ENCODE results near the gene IFNE. TPM values are rescaled to one million over a fixed set of nuclear protein-coding genes. Genes with fewer than 3 reads are reported as not detected.

The IFNE gene
- polyA plus RNA-seq, 1 experiment = 0.67 TPM

- ChIA-PET POLR2A (interaction anchor here (0.6 kb wide), 1 partner anchor 168 kb away, joined by 3 read pairs; no protein-coding TSS in a partner anchor), CTCF (interaction anchor here (0.6 kb wide), 1 partner anchor 719 kb away, joined by 3 read pairs; no protein-coding TSS in a partner anchor)
- H3K4me3 ChIP-seq (ENCODE audit: low read depth, low read length) = no peak overlapping the region
- H3K27me3 ChIP-seq (ENCODE audit: control insufficient read depth, insufficient read depth, low read length) = no peaks in the 10 kb centered on the region
- no peak for DNase-seq (ENCODE audit: low read depth, low spot score)
- H3K27ac ChIP-seq (ENCODE audit: low read depth, low read length) = no peak overlapping the region
- no peaks in the 10 kb centered on the region for H3K9me3 ChIP-seq (ENCODE audit: control insufficient read depth, insufficient read depth, low read length)
- TF ChIP-seq, protein P1, sequence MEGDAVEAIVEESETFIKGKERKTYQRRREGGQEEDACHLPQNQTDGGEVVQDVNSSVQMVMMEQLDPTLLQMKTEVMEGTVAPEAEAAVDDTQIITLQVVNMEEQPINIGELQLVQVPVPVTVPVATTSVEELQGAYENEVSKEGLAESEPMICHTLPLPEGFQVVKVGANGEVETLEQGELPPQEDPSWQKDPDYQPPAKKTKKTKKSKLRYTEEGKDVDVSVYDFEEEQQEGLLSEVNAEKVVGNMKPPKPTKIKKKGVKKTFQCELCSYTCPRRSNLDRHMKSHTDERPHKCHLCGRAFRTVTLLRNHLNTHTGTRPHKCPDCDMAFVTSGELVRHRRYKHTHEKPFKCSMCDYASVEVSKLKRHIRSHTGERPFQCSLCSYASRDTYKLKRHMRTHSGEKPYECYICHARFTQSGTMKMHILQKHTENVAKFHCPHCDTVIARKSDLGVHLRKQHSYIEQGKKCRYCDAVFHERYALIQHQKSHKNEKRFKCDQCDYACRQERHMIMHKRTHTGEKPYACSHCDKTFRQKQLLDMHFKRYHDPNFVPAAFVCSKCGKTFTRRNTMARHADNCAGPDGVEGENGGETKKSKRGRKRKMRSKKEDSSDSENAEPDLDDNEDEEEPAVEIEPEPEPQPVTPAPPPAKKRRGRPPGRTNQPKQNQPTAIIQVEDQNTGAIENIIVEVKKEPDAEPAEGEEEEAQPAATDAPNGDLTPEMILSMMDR (IDR thresholded peaks at IDR 0.05; ENCODE audit: low read depth, low read length) = no peak
These were observed 37.8 kb upstream of the IFNE start for GRCh38 chr9:21519855-21520434.

- H3K27ac ChIP-seq (ENCODE audit: low read depth, low read length) = no peak overlapping the region
- no peak for DNase-seq (ENCODE audit: low read depth, low spot score)
- H3K27me3 ChIP-seq (ENCODE audit: control insufficient read depth, insufficient read depth, low read length) = no peaks in the 10 kb centered on the region
- H3K4me3 ChIP-seq (ENCODE audit: low read depth, low read length) = no peak overlapping the region
- ChIA-PET POLR2A (no interaction called here), CTCF (interaction anchor here (1.1 kb wide), 1 partner anchor 192 kb away, joined by 4 read pairs; no protein-coding TSS in a partner anchor)
- TF ChIP-seq, protein P1 (IDR thresholded peaks at IDR 0.05; ENCODE audit: low read depth, low read length) = no peak
- H3K9me3 ChIP-seq (ENCODE audit: control insufficient read depth, insufficient read depth, low read length) = no peaks in the 10 kb centered on the region
These were observed 34.7 kb upstream of the IFNE start for GRCh38 chr9:21516796-21517195.

- ChIA-PET CTCF (no interaction called here), POLR2A (no interaction called here)
- no peak for DNase-seq (ENCODE audit: low read depth, low spot score)
- Histone ChIP-seq H3K9me3 (ENCODE audit: control insufficient read depth, insufficient read depth, low read length) (no peaks in the 10 kb centered on the region), H3K4me3 (ENCODE audit: low read depth, low read length) (no peak overlapping the region), H3K27ac (ENCODE audit: low read depth, low read length) (no peak overlapping the region), H3K27me3 (ENCODE audit: control insufficient read depth, insufficient read depth, low read length) (no peaks in the 10 kb centered on the region)
- TF ChIP-seq, protein P1 (IDR thresholded peaks at IDR 0.05; ENCODE audit: low read depth, low read length) = no peak
These were observed 31.3 kb upstream of the IFNE start for GRCh38 chr9:21513431-21513830.

DNA sequence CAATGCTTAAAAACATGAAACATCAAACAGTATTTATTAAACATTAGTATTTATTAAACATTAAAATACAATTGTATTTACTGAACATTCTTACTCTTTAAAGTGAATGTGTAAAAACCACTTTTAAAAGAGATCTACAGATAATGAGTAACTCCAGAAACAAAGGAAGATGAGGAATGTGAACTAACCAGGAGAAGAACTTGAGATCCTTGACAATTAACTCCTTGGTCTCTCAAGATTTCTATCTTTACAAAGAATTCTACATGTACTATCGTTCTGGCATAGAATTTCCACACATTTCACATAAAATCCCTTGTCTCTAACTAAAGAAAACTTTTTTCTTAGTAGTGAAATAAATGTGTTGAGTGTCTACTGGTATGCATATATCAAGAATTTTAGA lies 28.7 kb upstream of the IFNE start:
- no peaks in the 10 kb centered on the region for H3K9me3 ChIP-seq (ENCODE audit: control insufficient read depth, insufficient read depth, low read length)
- no peak overlapping the region for H3K4me3 ChIP-seq (ENCODE audit: low read depth, low read length)
- H3K27ac ChIP-seq (ENCODE audit: low read depth, low read length) = no peak overlapping the region
- ChIA-PET POLR2A (no interaction called here), CTCF (interaction anchor here (0.8 to 3.7 kb wide), 3 partner anchors 10 to 278 kb away, joined by 3 to 13 read pairs (median 4); no protein-coding TSS in a partner anchor)
- no peak for DNase-seq (ENCODE audit: low read depth, low spot score)
- H3K27me3 ChIP-seq (ENCODE audit: control insufficient read depth, insufficient read depth, low read length) = no peaks in the 10 kb centered on the region
- TF ChIP-seq, protein P1 (IDR thresholded peaks at IDR 0.05; ENCODE audit: low read depth, low read length) = no peak

DNA sequence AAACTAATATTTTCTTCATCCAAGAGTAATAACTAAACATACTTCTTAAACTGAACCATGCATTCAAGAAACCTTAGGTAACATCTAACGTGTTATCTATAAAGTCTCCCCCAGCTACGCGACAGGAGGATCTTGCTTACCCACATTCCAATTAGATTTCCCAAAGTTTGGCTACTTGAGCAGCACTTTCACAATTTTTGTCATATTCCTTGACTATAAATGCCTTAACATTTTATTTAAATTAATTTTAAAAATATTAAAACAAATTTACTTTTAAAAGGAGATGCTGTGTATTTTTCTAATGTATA lies 25.3 kb upstream of the IFNE start:
- ChIA-PET POLR2A (no interaction called here), CTCF (interaction anchor here (3.7 kb wide), 1 partner anchor 282 kb away, joined by 13 read pairs; no protein-coding TSS in a partner anchor)
- Histone ChIP-seq H3K27ac (ENCODE audit: low read depth, low read length) (no peak overlapping the region), H3K27me3 (ENCODE audit: control insufficient read depth, insufficient read depth, low read length) (no peaks in the 10 kb centered on the region), H3K4me3 (ENCODE audit: low read depth, low read length) (no peak overlapping the region), H3K9me3 (ENCODE audit: control insufficient read depth, insufficient read depth, low read length) (no peaks in the 10 kb centered on the region)
- no peak for DNase-seq (ENCODE audit: low read depth, low spot score)
- TF ChIP-seq, protein P1 (IDR thresholded peaks at IDR 0.05; ENCODE audit: low read depth, low read length) = no peak

All from AG04450 (cell line).